NOMO-1 treated with dmso at 0.1 percent for 144 hours (cell line): ENCODE measurements around the gene WDR82.

Experiments used
- DNase-seq: peaks from one replicate; lab custom pipeline; 2025; ENCODE audit not compliant: unreplicated experiment; lab: John Stamatoyannopoulos, UW

Gene WDR82

GRCh38 chr3:52227117-52227516 lies 51.3 kb downstream of the WDR82 start:
- DNase-seq, result no peak

GRCh38 chr3:52226229-52226817 lies 52.1 kb downstream of the WDR82 start:
- DNase-seq, result no peak

- peak; percentile 89 for DNase-seq
These were observed 52.8 kb downstream of the WDR82 start, which contains the start of gene TLR9 for GRCh38 chr3:52225452-52226228. Gene TLR9 (minus strand): TSS chr3:52225645. CDS start chr3:52225529, 116 bp downstream.

GRCh38 chr3:52223449-52224408 lies 54.7 kb downstream of the WDR82 start:
- DNase-seq, result no peak

- no peak for DNase-seq
These were observed 55.9 kb downstream of the WDR82 start for GRCh38 chr3:52222319-52223221.

- no peak for DNase-seq
These were observed 56.7 kb downstream of the WDR82 start for GRCh38 chr3:52221563-52222318.

GRCh38 chr3:52221141-52221562 lies 57.3 kb downstream of the WDR82 start:
- no peak for DNase-seq

- peak; percentile 71 for DNase-seq
These were observed 57.9 kb downstream of the WDR82 start for GRCh38 chr3:52220380-52221026.

- no peak for DNase-seq
These were observed 59.4 kb downstream of the WDR82 start for GRCh38 chr3:52218937-52219650.

- DNase-seq, result no peak
These were observed 60.0 kb downstream of the WDR82 start for GRCh38 chr3:52218454-52218853.

- no peak for DNase-seq
These were observed 60.4 kb downstream of the WDR82 start for GRCh38 chr3:52218026-52218425.

- no peak for DNase-seq
These were observed 61.0 kb downstream of the WDR82 start for GRCh38 chr3:52217409-52217805.

GRCh38 chr3:52216585-52217408 lies 61.7 kb downstream of the WDR82 start:
- DNase-seq, result no peak

- no peak for DNase-seq
These were observed 63.1 kb downstream of the WDR82 start for GRCh38 chr3:52215351-52215750.

GRCh38 chr3:52213901-52214300 lies 64.5 kb downstream of the WDR82 start:
- DNase-seq, result no peak

GRCh38 chr3:52213005-52213404 lies 65.4 kb downstream of the WDR82 start:
- DNase-seq, result no peak

- DNase-seq, result no peak
These were observed 67.1 kb downstream of the WDR82 start for GRCh38 chr3:52211268-52211891.
